ENCODE data around the gene EIF3J. TPM values are rescaled to one million over a fixed set of nuclear protein-coding genes. Genes with fewer than 3 reads are reported as not detected.

Gene EIF3J
- total RNA-seq, 1 donor from 2014 or later = 78.9 TPM

- no peaks in the 10 kb centered on the region for H3K4me1 Mint-ChIP-seq
- intact Hi-C loops (cut with micrococcal nuclease) = no loop called here
- TF ChIP-seq CTCF (IDR thresholded peaks at IDR 0.05) = no peak
- H3K27ac Mint-ChIP-seq = no peak overlapping the region
- peaks cover 84% of the 10 kb centered on the region for H3K36me3 Mint-ChIP-seq (ENCODE audit: low read depth)
- no peak overlapping the region for H3K4me3 Mint-ChIP-seq
- H3K9me3 Mint-ChIP-seq = no peaks in the 10 kb centered on the region
- POLR2A ChIA-PET = interaction anchor here (0.8 kb wide), 1 partner anchor 11 kb away, joined by 3 read pairs; no protein-coding TSS in a partner anchor
- no peaks in the 10 kb centered on the region for H3K27me3 Mint-ChIP-seq
- DNase-seq (no peak), ATAC-seq (ENCODE audit: low read depth) (no peak)
- CTCF ChIA-PET = no interaction called here
Observed at GRCh38 chr15:44566155-44566540, 29.2 kb downstream of the EIF3J start.

GRCh38 chr15:44568338-44568737 lies 31.4 kb downstream of the EIF3J start:
- ChIA-PET CTCF (interaction anchor here (1.4 to 2.4 kb wide), 2 partner anchors 10 to 15 kb away, joined by 5 to 11 read pairs; no protein-coding TSS in a partner anchor), POLR2A (interaction anchor here (1.0 kb wide), 1 partner anchor 9 kb away, joined by 4 read pairs; no protein-coding TSS in a partner anchor)
- Mint-ChIP-seq H3K4me1 (no peaks in the 10 kb centered on the region), H3K9me3 (no peaks in the 10 kb centered on the region), H3K27ac (no peak overlapping the region), H3K36me3 (ENCODE audit: low read depth) (peaks cover 79% of the 10 kb centered on the region), H3K27me3 (no peaks in the 10 kb centered on the region), H3K4me3 (no peak overlapping the region)
- intact Hi-C loops (cut with micrococcal nuclease) = no loop called here
- ATAC-seq (ENCODE audit: low read depth) (no peak), DNase-seq (no peak)
- TF ChIP-seq CTCF (IDR thresholded peaks at IDR 0.05) = no peak

- H3K4me1 Mint-ChIP-seq = no peaks in the 10 kb centered on the region
- ATAC-seq (ENCODE audit: low read depth) = no peak
- H3K27me3 Mint-ChIP-seq = no peaks in the 10 kb centered on the region
- CTCF ChIA-PET = interaction anchor here (1.4 to 2.4 kb wide), 2 partner anchors 9 to 14 kb away, joined by 5 to 11 read pairs; no protein-coding TSS in a partner anchor
- no peak overlapping the region for H3K4me3 Mint-ChIP-seq
- DNase-seq = no peak
- peaks cover 74% of the 10 kb centered on the region for H3K36me3 Mint-ChIP-seq (ENCODE audit: low read depth)
- POLR2A ChIA-PET = no interaction called here
- TF ChIP-seq CTCF (IDR thresholded peaks at IDR 0.05) = no peak
- H3K9me3 Mint-ChIP-seq = no peaks in the 10 kb centered on the region
- H3K27ac Mint-ChIP-seq = no peak overlapping the region
- intact Hi-C loops (cut with micrococcal nuclease) = no loop called here
Observed at GRCh38 chr15:44569316-44569715, 32.4 kb downstream of the EIF3J start.

- Mint-ChIP-seq H3K27me3 (no peaks in the 10 kb centered on the region), H3K36me3 (ENCODE audit: low read depth) (peaks cover 73% of the 10 kb centered on the region), H3K27ac (no peak overlapping the region), H3K4me3 (no peak overlapping the region), H3K4me1 (no peaks in the 10 kb centered on the region), H3K9me3 (no peaks in the 10 kb centered on the region)
- DNase-seq (no peak), ATAC-seq (ENCODE audit: low read depth) (no peak)
- intact Hi-C loops (cut with micrococcal nuclease) = no loop called here
- ChIA-PET CTCF (interaction anchor here (2.4 kb wide), 1 partner anchor 8 kb away, joined by 11 read pairs; no protein-coding TSS in a partner anchor), POLR2A (interaction anchor here (0.6 kb wide), 1 partner anchor 630 kb away, joined by 3 read pairs; no protein-coding TSS in a partner anchor)
- no peak for TF ChIP-seq CTCF (IDR thresholded peaks at IDR 0.05)
Observed at GRCh38 chr15:44570361-44570760, 33.4 kb downstream of the EIF3J start.

GRCh38 chr15:44573386-44573785 lies 36.4 kb downstream of the EIF3J start:
- intact Hi-C loops (cut with micrococcal nuclease) = no loop called here
- no peak overlapping the region for H3K27ac Mint-ChIP-seq
- no peaks in the 10 kb centered on the region for H3K9me3 Mint-ChIP-seq
- DNase-seq = no peak
- TF ChIP-seq CTCF (IDR thresholded peaks at IDR 0.05) = no peak
- H3K4me1 Mint-ChIP-seq = peaks cover 1% of the 10 kb centered on the region
- H3K36me3 Mint-ChIP-seq (ENCODE audit: low read depth) = peaks cover 55% of the 10 kb centered on the region
- ChIA-PET POLR2A (no interaction called here), CTCF (interaction anchor here (1.2 kb wide), 1 partner anchor 163 kb away, joined by 3 read pairs; the partner anchor contains the start of gene TRIM69)
- H3K27me3 Mint-ChIP-seq = no peaks in the 10 kb centered on the region
- H3K4me3 Mint-ChIP-seq = no peak overlapping the region
- no peak for ATAC-seq (ENCODE audit: low read depth)

All from activated B cell treated with CpG ODN at 0.5 μM for 24 hours (primary cell).